IPS DF 19.7 (cell line): ENCODE data around the gene DDX49.

Experiments
- DNase-seq: peaks from one replicate; pipeline ENCODE4 v3.0.0-alpha.2; 2013; ENCODE audit warnings: low read depth, low spot score

The DDX49 gene

GRCh38 chr19:18919086-18919899 lies at the start of gene DDX49, which contains the start of gene COPE:
Gene DDX49, plus strand, starts transcription at chr19:18919715. Its CDS starts 27 bp downstream, at chr19:18919742.
Gene COPE, minus strand, starts transcription at chr19:18919387. Its CDS starts 39 bp downstream, at chr19:18919348.
- peak; percentile 100 for DNase-seq

GRCh38 chr19:18869781-18870530 lies 49.6 kb upstream of the DDX49 start:
- DNase-seq, result no peak

- DNase-seq, result no peak
Observed at GRCh38 chr19:18870531-18871172, 48.9 kb upstream of the DDX49 start.

GRCh38 chr19:18871543-18871942 lies 48.0 kb upstream of the DDX49 start:
- no peak for DNase-seq

- DNase-seq, result no peak
Observed at GRCh38 chr19:18875726-18876125, 43.8 kb upstream of the DDX49 start.

- DNase-seq, result no peak
Observed at GRCh38 chr19:18876865-18877264, 42.6 kb upstream of the DDX49 start.

GRCh38 chr19:18878058-18878797 lies 41.3 kb upstream of the DDX49 start:
- DNase-seq, result no peak

- no peak for DNase-seq
Observed at GRCh38 chr19:18878858-18879578, 40.5 kb upstream of the DDX49 start.

GRCh38 chr19:18879579-18880373 lies 39.7 kb upstream of the DDX49 start:
- DNase-seq, result no peak

GRCh38 chr19:18881491-18881890 lies 38.0 kb upstream of the DDX49 start:
- DNase-seq, result no peak

GRCh38 chr19:18883526-18884304 lies 35.8 kb upstream of the DDX49 start:
- DNase-seq, result no peak

- no peak for DNase-seq
Observed at GRCh38 chr19:18886972-18887371, 32.5 kb upstream of the DDX49 start.

- DNase-seq, result no peak
Observed at GRCh38 chr19:18889949-18890745, 29.4 kb upstream of the DDX49 start.

- DNase-seq, result no peak
Observed at GRCh38 chr19:18893587-18894253, 25.8 kb upstream of the DDX49 start.

GRCh38 chr19:18894254-18895037 lies 25.1 kb upstream of the DDX49 start:
- DNase-seq, result no peak

GRCh38 chr19:18895038-18895823 lies 24.3 kb upstream of the DDX49 start:
- DNase-seq, result no peak
